Lung (tissue), 12 donors: Measurements from ENCODE around the gene GALNT12. TPM values are rescaled to one million over a fixed set of nuclear protein-coding genes. Genes with fewer than 3 reads are reported as not detected.

Source experiments
- ATAC-seq: fragments of 200-7000 bp; cut with Tn5 transposase; one replicate; pipeline ENCODE4 v1.9.1; 2020; ENCODE audit warnings: moderate number of reproducible peaks; ENCODE audit not compliant: insufficient read depth, low FRiP score
- DNase-seq, 3 donors: peaks; one replicate each; pipeline ENCODE4 v3.0.0-alpha.2; 2013 to 2017
- H3K27ac ChIP-seq, 2 donors: one replicate each; pipeline ENCODE4 v1.5.1; 2013; ENCODE audit warnings: mild to moderate bottlenecking in 2 of 2, moderate library complexity in 2 of 2, control low read depth in 1 of 2, inconsistent platforms in 1 of 2, low read depth in 1 of 2, low read length in 1 of 2
- H3K27me3 ChIP-seq, 3 donors: one replicate each; pipeline ENCODE4 v1.5.1; 2013; ENCODE audit warnings: low read length in 2 of 3; ENCODE audit not compliant: control insufficient read depth in 3 of 3, insufficient read depth in 3 of 3
- H3K36me3 ChIP-seq, 4 donors: one replicate each; pipeline ENCODE4 v1.5.1; 2013; ENCODE audit warnings: low read length in 4 of 4, mild to moderate bottlenecking in 1 of 4, moderate library complexity in 1 of 4; ENCODE audit not compliant: control insufficient read depth in 4 of 4, insufficient read depth in 4 of 4
- H3K4me1 ChIP-seq, 5 donors: one replicate each; pipeline ENCODE4 v1.5.1; 2013; ENCODE audit warnings: low read length in 5 of 5, mild to moderate bottlenecking in 2 of 5, moderate library complexity in 1 of 5; ENCODE audit not compliant: control insufficient read depth in 5 of 5, insufficient read depth in 5 of 5
- H3K4me3 ChIP-seq: one replicate; pipeline ENCODE4 v1.5.1; 2013; ENCODE audit warnings: mild to moderate bottlenecking, control low read depth, moderate library complexity
- H3K9ac ChIP-seq, 2 donors: one replicate each; pipeline ENCODE4 v1.5.1; 2013; ENCODE audit warnings: low read length in 2 of 2, control low read depth in 1 of 2; ENCODE audit not compliant: insufficient read depth in 1 of 2
- H3K9me3 ChIP-seq, 4 donors: one replicate each; pipeline ENCODE4 v1.5.1; 2013; ENCODE audit warnings: low read length in 3 of 4, mild to moderate bottlenecking in 1 of 4, moderate library complexity in 1 of 4; ENCODE audit not compliant: control insufficient read depth in 4 of 4, insufficient read depth in 3 of 4
- WGBS, 2 donors: extraction: QIAGEN DNeasy Blood & Tissue Kit; methylation state at CpG; one replicate each; pipeline ENCODE4 v1.1.7; 2013; 5-methylcytosine and 5-hydroxymethylcytosine counted together
- polyA plus RNA-seq, 2 donors: library from polyadenylated mRNA; stranded (reverse); fragments of 200-250 nt; gene quantifications; one replicate each; pipeline ENCODE4 v1.2.1, GENCODE V29; 2013
- total RNA-seq, 2 donors: library from RNA; depleted of rRNA in 1 of 2; stranded (reverse); fragments of >200 nt in 1 of 2; gene quantifications; one replicate each; pipeline ENCODE4 v1.2.1, GENCODE V29; 2014 to 2021
- TF ChIP-seq, protein P1 (sequence below): IDR thresholded peaks from 2 replicates; pipeline ENCODE4 v1.5.1; 2012; ENCODE audit warnings: mild to moderate bottlenecking; ENCODE audit errors: control extremely low read depth, extremely low read depth
- donor health status: control.
- donor health status: control.
- donor health status: Bipolar disorder and iron deficiency.
- donor health status: healthy.
- donor health status: DM: yes; HTN: yes; CAD: no.

The GALNT12 gene
- total and polyA plus RNA-seq, 4 donors, result 7.9 to 35.0 (median 20.1) TPM

- Histone ChIP-seq H3K9ac (no peak overlapping the region), H3K9me3 (no peaks in the 10 kb centered on the region), H3K4me1 (peaks cover 0 to 11% (median 4%) of the 10 kb centered on the region in 5 donors), H3K27me3 (no peaks in the 10 kb centered on the region), H3K27ac (no peak overlapping the region), H3K4me3 (no peak overlapping the region), H3K36me3 (no peaks in the 10 kb centered on the region)
- no peak for DNase-seq
- TF ChIP-seq, protein P1, sequence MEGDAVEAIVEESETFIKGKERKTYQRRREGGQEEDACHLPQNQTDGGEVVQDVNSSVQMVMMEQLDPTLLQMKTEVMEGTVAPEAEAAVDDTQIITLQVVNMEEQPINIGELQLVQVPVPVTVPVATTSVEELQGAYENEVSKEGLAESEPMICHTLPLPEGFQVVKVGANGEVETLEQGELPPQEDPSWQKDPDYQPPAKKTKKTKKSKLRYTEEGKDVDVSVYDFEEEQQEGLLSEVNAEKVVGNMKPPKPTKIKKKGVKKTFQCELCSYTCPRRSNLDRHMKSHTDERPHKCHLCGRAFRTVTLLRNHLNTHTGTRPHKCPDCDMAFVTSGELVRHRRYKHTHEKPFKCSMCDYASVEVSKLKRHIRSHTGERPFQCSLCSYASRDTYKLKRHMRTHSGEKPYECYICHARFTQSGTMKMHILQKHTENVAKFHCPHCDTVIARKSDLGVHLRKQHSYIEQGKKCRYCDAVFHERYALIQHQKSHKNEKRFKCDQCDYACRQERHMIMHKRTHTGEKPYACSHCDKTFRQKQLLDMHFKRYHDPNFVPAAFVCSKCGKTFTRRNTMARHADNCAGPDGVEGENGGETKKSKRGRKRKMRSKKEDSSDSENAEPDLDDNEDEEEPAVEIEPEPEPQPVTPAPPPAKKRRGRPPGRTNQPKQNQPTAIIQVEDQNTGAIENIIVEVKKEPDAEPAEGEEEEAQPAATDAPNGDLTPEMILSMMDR, result no peak
- no peak for ATAC-seq
- WGBS, 2 donors, result 91 to 98% methylated on average over 5 of the region's 5 CpGs
Measured at GRCh38 chr9:98865284-98865875, 57.9 kb downstream of the GALNT12 start.

GRCh38 chr9:98866435-98867102 lies 59.1 kb downstream of the GALNT12 start:
- Histone ChIP-seq H3K27me3 (no peaks in the 10 kb centered on the region), H3K36me3 (no peaks in the 10 kb centered on the region), H3K9ac (no peak overlapping the region), H3K4me1 (peaks cover 0 to 11% (median 4%) of the 10 kb centered on the region in 5 donors), H3K27ac (peak overlapping the region in 1 of 2 donors; percentile 54), H3K9me3 (no peaks in the 10 kb centered on the region), H3K4me3 (no peak overlapping the region)
- TF ChIP-seq, protein P1, result no peak
- ATAC-seq (no peak), DNase-seq (no peak)
- 64% methylated on average over 6 of the region's 6 CpGs for WGBS, 2 donors

- DNase-seq, result no peak
- 24 to 34% methylated on average over 1 of the region's 1 CpG for WGBS, 2 donors
- Histone ChIP-seq H3K27ac (peak overlapping the region; percentile 23 to 54), H3K9ac (no peak overlapping the region), H3K27me3 (no peaks in the 10 kb centered on the region), H3K9me3 (no peaks in the 10 kb centered on the region), H3K4me1 (peaks cover 0 to 11% (median 4%) of the 10 kb centered on the region in 5 donors), H3K4me3 (no peak overlapping the region), H3K36me3 (no peaks in the 10 kb centered on the region)
- TF ChIP-seq, protein P1, result no peak
- ATAC-seq, result no peak
Measured at GRCh38 chr9:98867103-98867428, 59.6 kb downstream of the GALNT12 start.
